Gastrocnemius medialis (tissue), 4 donors: ENCODE results near the gene IFNAR2. TPM values are rescaled to one million over a fixed set of nuclear protein-coding genes. Genes with fewer than 3 reads are reported as not detected.

ENCODE experiments used
- ATAC-seq, 2 donors: fragments of 150-250 bp; one replicate each; pipeline ENCODE4 v1.9.1; 2016
- DNase-seq, 2 donors: peaks; one replicate each; pipeline ENCODE4 v3.0.0-alpha.2; 2019
- H3K27ac ChIP-seq, 4 donors: fragments of 200-600 bp; sonication (generic); 1 replicate in 1 of 4; 2 replicates in 3 of 4; pipeline ENCODE4 v1.5.1; 2016 to 2018; ENCODE audit warnings: mild to moderate bottlenecking in 2 of 4, moderate library complexity in 1 of 4
- H3K27me3 ChIP-seq, 3 donors: fragments of 200-600 bp; sonication (generic) in 2 of 3; 1 replicate in 1 of 3; 2 replicates in 2 of 3; pipeline versions ENCODE4 v1.5.1 to v1.6.0; 2016 to 2019; ENCODE audit warnings: mild to moderate bottlenecking in 1 of 3, moderate library complexity in 1 of 3
- H3K36me3 ChIP-seq, 2 donors: fragments of 200-600 bp; sonication (generic) in 1 of 2; one replicate each; pipeline ENCODE4 v1.5.1; 2017 to 2018
- H3K4me1 ChIP-seq, 2 donors: fragments of 200-600 bp; sonication (generic) in 1 of 2; one replicate each; pipeline ENCODE4 v1.5.1; 2016 to 2017; ENCODE audit warnings: mild to moderate bottlenecking in 2 of 2
- H3K4me3 ChIP-seq, 4 donors: fragments of 200-600 bp; sonication (generic) in 3 of 4; 1 replicate in 1 of 4; 2 replicates in 3 of 4; pipeline ENCODE4 v1.5.1; 2016 to 2019; ENCODE audit warnings: mild to moderate bottlenecking in 2 of 4
- H3K9me3 ChIP-seq, 3 donors: fragments of 200-600 bp; sonication (generic) in 2 of 3; 1 replicate in 1 of 3; 2 replicates in 2 of 3; pipeline ENCODE4 v1.5.1; 2016 to 2019
- POLR2A ChIP-seq, 2 donors: fragments of 450-650 bp; IDR thresholded peaks; one replicate each; pipeline ENCODE4 v1.6.1; 2017; ENCODE audit warnings: antibody characterized with exemption in 2 of 2, mild to moderate bottlenecking in 2 of 2, moderate library complexity in 2 of 2
- in situ Hi-C, 4 donors: fragments of 200-750 bp; cut with MboI; loops; one replicate each; pipeline versions ENCODE4 v1.15.0 to v1.8.0; 2017; ENCODE audit warnings: low sequenced_read_pairs in 4 of 4
- intact Hi-C: fragments of 100-400 bp; cut with DNase I; formaldehyde crosslinking; loops from one replicate; pipeline ENCODE4 v1.15.1; 2023; ENCODE audit warnings: low total_unique reads
- total RNA-seq, 4 donors: library from RNA; depleted of rRNA; stranded (reverse); fragments of >200 nt; gene quantifications; one replicate each; pipeline versions ENCODE4 v1.1.0 to v1.2.3, GENCODE V29; 2016
- TF ChIP-seq, protein P1 (sequence below), 5 experiments: fragments of 450-650 bp in 3 of 5; fragments of 200-600 bp in 2 of 5; sonication (generic) in 2 of 5; IDR thresholded peaks in 4 of 5; conservative IDR thresholded peaks in 1 of 5; 1 replicate in 4 of 5; 2 replicates in 1 of 5; pipeline ENCODE4 v1.5.1; 2016 to 2019; ENCODE audit warnings: antibody characterized with exemption in 5 of 5, mild to moderate bottlenecking in 3 of 5, moderate library complexity in 3 of 5

IFNAR2 gene
- total RNA-seq, 4 donors from 2014 or later, result 3.4 to 8.0 (median 4.7) TPM

DNA sequence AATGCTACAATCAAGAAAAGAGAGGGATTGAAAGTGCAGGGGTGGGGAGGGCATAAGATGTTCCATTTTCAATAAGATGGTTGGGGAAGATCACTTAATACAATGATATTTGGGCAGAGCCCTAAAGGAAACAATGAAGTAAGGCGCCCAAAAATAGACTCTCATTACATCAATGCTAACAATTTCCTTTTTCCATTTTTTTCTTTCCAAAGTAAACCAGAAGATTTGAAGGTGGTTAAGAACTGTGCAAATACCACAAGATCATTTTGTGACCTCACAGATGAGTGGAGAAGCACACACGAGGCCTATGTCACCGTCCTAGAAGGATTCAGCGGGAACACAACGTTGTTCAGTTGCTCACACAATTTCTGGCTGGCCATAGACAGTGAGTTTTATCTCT lies 16.8 kb downstream of the IFNAR2 start:
- ATAC-seq (no peak), DNase-seq (no peak)
- Histone ChIP-seq H3K4me1 (peaks cover 29 to 41% of the 10 kb centered on the region in 2 donors), H3K4me3 (no peak overlapping the region), H3K36me3 (peaks cover 0 to 38% of the 10 kb centered on the region in 2 donors), H3K27ac (peak overlapping the region; percentile 21 to 52 (median 42)), H3K27me3 (no peaks in the 10 kb centered on the region), H3K9me3 (no peaks in the 10 kb centered on the region)
- intact Hi-C loops, result no loop called here
- TF ChIP-seq POLR2A (IDR thresholded peaks at IDR 0.05), result no peak
- TF ChIP-seq, protein P1, sequence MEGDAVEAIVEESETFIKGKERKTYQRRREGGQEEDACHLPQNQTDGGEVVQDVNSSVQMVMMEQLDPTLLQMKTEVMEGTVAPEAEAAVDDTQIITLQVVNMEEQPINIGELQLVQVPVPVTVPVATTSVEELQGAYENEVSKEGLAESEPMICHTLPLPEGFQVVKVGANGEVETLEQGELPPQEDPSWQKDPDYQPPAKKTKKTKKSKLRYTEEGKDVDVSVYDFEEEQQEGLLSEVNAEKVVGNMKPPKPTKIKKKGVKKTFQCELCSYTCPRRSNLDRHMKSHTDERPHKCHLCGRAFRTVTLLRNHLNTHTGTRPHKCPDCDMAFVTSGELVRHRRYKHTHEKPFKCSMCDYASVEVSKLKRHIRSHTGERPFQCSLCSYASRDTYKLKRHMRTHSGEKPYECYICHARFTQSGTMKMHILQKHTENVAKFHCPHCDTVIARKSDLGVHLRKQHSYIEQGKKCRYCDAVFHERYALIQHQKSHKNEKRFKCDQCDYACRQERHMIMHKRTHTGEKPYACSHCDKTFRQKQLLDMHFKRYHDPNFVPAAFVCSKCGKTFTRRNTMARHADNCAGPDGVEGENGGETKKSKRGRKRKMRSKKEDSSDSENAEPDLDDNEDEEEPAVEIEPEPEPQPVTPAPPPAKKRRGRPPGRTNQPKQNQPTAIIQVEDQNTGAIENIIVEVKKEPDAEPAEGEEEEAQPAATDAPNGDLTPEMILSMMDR (IDR thresholded peaks at IDR 0.05 in 4 of 5, conservative IDR thresholded peaks at IDR 0.05 in 1 of 5), result no peak
- in situ Hi-C loops, result no loop called here

DNA sequence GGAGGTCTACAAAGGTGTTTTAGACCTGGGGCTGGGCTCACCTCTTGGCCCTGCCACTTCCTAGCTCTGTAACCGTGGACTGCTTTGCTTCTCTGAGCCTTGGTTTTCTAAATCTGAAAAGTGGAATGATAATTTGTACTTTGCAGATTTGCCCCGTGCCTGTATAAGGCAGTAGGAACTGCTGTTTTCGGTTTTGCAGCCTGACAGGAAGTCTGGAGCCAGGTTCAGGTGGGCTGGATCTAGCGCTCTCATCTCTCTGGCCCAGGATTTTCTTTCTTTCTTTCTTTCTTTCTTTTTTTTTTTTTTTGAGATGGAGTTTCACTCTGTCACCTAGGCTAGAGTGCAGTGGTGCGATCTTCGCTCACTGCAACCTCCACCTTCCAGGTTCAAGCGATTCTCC lies 17.2 kb downstream of the IFNAR2 start:
- Histone ChIP-seq H3K27ac (peak overlapping the region; percentile 21 to 52 (median 42)), H3K4me3 (no peak overlapping the region), H3K9me3 (no peaks in the 10 kb centered on the region), H3K36me3 (peaks cover 0 to 38% of the 10 kb centered on the region in 2 donors), H3K27me3 (no peaks in the 10 kb centered on the region), H3K4me1 (peaks cover 24 to 37% of the 10 kb centered on the region in 2 donors)
- ATAC-seq, result no peak
- in situ Hi-C loops (no loop called here), intact Hi-C loops (no loop called here)
- TF ChIP-seq, protein P1 (IDR thresholded peaks at IDR 0.05 in 4 of 5, conservative IDR thresholded peaks at IDR 0.05 in 1 of 5), result no peak
- TF ChIP-seq POLR2A (IDR thresholded peaks at IDR 0.05), result no peak
- no peak for DNase-seq

DNA sequence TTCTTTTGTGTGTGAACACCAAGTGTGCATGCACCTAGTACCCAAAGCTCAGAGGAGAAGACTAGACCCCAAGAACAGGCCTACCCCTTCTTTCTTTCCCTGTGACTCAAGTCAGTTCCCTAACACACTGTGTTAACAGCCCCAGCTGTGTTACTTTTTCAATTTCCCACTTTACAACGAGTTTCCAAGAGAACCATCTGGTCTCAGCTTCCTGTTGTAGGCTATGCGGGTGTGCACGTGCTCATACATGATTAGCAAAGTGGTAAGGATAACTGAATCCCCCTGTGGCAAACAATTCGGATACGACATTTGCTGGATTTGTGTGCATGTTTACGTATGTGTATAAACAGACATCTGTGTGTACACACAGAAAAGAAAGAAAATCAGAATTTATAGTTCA lies 17.9 kb downstream of the IFNAR2 start:
- intact Hi-C loops (no loop called here), in situ Hi-C loops (no loop called here)
- no peak for ATAC-seq
- no peaks in the 10 kb centered on the region for H3K9me3 ChIP-seq
- DNase-seq, result no peak
- H3K36me3 ChIP-seq, result peaks cover 0 to 38% of the 10 kb centered on the region in 2 donors
- no peak overlapping the region for H3K4me3 ChIP-seq
- no peaks in the 10 kb centered on the region for H3K27me3 ChIP-seq
- TF ChIP-seq, protein P1 (IDR thresholded peaks at IDR 0.05 in 4 of 5, conservative IDR thresholded peaks at IDR 0.05 in 1 of 5), result no peak
- TF ChIP-seq POLR2A (IDR thresholded peaks at IDR 0.05), result no peak
- H3K4me1 ChIP-seq, result peaks cover 29 to 43% of the 10 kb centered on the region in 2 donors
- H3K27ac ChIP-seq, result peak overlapping the region in 2 of 4 donors; percentile 35 to 38

DNA sequence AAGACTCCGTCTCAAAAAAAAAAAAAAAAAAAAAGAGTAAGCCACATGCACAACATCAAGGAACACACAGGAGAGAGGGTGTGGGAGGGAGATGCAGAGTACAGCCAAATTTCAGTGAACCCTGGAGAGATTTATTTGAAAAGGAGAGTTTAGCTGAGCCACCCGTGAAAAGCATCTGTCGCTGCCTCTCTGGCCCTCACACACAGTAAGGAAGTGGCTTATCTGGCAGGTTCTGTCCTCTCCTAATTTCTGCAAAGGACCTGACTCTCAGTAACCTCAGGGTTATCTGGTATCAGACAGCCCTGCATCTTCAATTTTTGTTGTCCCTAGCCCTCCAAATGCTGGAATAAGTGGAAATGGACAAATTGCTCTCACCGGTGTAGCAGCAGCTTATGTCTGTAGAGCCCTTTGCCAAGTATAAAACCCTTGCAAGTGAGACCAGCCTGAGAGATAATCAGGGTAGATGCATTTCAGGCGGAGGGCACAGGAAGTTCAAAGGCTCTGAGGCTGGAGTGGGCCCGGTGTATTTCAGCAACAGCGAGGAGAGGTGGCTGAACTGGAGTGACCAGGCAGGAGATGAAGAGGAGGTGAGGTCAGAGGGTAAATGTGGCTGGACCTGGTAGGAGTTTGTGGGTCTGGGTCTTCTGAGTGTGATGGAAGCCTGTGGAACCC lies 19.7 kb downstream of the IFNAR2 start:
- no peaks in the 10 kb centered on the region for H3K9me3 ChIP-seq
- no peaks in the 10 kb centered on the region for H3K27me3 ChIP-seq
- H3K27ac ChIP-seq, result peak overlapping the region; percentile 4 to 68 (median 60)
- in situ Hi-C loops (no loop called here), intact Hi-C loops (no loop called here)
- ATAC-seq (peak in 1 of 2 donors; percentile 9), DNase-seq (no peak)
- H3K36me3 ChIP-seq, result peaks cover 0 to 38% of the 10 kb centered on the region in 2 donors
- H3K4me3 ChIP-seq, result no peak overlapping the region
- TF ChIP-seq, protein P1 (IDR thresholded peaks at IDR 0.05 in 4 of 5, conservative IDR thresholded peaks at IDR 0.05 in 1 of 5), result no peak
- no peak for TF ChIP-seq POLR2A (IDR thresholded peaks at IDR 0.05)
- peaks cover 31 to 38% of the 10 kb centered on the region in 2 donors for H3K4me1 ChIP-seq
